Measurements from ENCODE around the gene CIRBP. TPM values are rescaled to one million over a fixed set of nuclear protein-coding genes. Genes with fewer than 3 reads are reported as not detected.

The CIRBP gene
- total RNA-seq, 1 donor from 2014 or later = 370 TPM

DNA sequence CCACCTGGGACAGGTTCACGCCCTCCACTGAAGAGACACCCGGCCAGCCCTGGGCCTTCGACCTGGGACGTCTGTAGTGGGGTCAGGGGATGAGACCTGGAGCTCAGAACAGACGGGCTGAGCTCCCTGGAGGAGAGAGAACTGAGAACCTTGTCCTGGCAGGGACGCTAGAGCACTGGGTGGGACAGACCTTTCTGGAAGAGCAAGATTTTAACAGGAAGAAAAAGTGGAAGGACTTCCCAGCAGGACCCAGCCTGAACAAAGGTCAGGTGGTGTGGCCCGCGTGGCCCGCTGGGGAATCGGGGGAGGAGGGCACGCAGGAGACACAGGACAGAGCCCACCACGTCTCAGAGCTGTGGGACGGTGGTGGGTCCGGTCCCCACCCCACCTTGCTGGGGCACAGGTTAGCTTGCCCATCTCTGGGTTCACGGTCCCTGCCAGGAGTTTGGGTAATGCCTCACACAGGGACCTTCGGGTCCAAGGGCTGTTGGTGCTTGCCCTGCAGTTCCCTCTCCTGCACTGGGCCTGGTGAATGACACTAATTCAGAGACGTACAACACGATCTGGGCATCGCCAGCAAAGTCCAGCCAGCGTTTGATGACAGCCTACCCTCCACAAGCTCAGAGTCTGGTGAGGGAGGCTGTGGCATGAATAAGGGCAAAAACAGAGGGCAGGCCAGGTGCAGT lies 15.3 kb downstream of the CIRBP start:
- H3K4me3 ChIP-seq (ENCODE audit: low read depth, low read length) = no peak overlapping the region
- TF ChIP-seq, protein P1, sequence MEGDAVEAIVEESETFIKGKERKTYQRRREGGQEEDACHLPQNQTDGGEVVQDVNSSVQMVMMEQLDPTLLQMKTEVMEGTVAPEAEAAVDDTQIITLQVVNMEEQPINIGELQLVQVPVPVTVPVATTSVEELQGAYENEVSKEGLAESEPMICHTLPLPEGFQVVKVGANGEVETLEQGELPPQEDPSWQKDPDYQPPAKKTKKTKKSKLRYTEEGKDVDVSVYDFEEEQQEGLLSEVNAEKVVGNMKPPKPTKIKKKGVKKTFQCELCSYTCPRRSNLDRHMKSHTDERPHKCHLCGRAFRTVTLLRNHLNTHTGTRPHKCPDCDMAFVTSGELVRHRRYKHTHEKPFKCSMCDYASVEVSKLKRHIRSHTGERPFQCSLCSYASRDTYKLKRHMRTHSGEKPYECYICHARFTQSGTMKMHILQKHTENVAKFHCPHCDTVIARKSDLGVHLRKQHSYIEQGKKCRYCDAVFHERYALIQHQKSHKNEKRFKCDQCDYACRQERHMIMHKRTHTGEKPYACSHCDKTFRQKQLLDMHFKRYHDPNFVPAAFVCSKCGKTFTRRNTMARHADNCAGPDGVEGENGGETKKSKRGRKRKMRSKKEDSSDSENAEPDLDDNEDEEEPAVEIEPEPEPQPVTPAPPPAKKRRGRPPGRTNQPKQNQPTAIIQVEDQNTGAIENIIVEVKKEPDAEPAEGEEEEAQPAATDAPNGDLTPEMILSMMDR (IDR thresholded peaks at IDR 0.05; ENCODE audit: insufficient read depth, low read length, severe bottlenecking) = no peak
- peaks cover 2% of the 10 kb centered on the region for H3K36me3 ChIP-seq (ENCODE audit: control insufficient read depth, insufficient read depth, low read length)
- H3K27me3 ChIP-seq (ENCODE audit: control insufficient read depth, insufficient read depth, low read length) = peaks cover 25% of the 10 kb centered on the region
- DNase-seq (ENCODE audit: low read depth) (no peak), FAIRE-seq (no peak)

DNA sequence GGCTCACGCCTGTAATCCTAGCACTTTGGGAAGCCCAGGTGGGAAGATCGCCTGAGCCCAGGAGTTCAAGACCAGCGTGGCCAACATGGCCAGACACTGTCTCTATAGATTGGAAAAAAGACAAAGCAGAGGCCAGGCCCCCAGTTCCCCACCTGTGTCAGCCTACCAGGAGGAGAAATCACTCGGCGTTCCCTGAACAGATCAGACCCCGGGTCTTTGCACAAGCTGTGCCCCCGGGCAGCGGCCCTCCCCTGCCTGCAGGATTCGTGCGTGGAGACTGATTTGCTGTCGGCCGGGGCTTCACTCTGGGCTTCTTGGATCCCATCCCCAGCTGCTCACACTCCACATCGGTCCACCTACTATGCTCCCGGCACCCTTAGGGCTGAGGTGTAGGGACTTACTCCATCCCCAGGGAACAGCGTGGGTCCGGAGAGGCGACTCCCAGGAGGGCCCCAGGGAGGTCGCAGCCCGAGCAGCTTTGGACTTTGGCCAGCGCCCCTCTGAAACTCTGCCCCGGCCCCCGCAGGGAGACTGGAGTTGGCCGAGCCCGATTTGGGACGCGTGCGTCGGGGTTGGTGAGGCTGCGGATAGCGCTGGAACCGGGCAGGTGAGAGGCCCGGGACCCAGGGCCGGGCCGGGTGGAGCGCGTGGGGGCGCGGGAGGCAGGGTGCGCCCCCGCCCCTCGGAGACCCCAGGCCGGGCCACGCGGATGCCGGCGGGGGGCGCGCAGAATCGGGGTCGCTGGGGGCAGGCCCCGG lies 16.0 kb downstream of the CIRBP start:
- TF ChIP-seq, protein P1 (IDR thresholded peaks at IDR 0.05; ENCODE audit: insufficient read depth, low read length, severe bottlenecking) = no peak
- H3K4me3 ChIP-seq (ENCODE audit: low read depth, low read length) = no peak overlapping the region
- no peak for FAIRE-seq
- H3K36me3 ChIP-seq (ENCODE audit: control insufficient read depth, insufficient read depth, low read length) = no peaks in the 10 kb centered on the region
- H3K27me3 ChIP-seq (ENCODE audit: control insufficient read depth, insufficient read depth, low read length) = peaks cover 25% of the 10 kb centered on the region
- DNase-seq (ENCODE audit: low read depth) = no peak

DNA sequence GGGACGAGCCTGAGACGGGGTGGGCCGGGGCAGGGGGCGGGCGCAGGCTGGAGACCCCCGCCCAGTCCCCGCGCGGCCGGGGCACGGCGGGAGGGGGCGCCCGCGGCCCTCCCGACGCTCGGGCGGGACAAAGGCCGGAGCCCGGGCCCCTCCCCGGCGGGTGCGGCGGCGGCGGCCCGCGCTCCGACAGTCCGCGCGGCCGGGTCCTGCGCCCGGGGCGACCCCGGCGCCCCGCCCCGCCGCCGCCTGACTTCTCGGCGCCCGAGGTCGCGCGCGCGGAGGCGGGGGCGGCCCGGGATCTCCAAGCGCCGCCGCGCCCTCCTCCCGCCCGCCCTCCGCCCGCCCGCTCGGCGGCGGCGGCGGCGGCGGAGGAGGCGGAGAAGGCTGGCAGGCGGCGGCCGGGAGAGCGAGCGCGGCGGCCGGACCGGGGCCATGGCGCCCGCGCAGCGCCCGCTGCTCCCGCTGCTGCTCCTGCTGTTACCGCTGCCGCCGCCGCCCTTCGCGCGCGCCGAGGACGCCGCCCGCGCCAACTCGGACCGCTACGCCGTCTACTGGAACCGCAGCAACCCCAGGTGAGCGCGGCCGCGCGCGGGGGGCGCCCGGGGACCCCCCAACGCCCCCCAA lies 16.7 kb downstream of the CIRBP start, which contains the start of gene EFNA2:
Gene EFNA2 (plus strand): TSS at position 137 of the 624 bp plus-strand sequence. CDS start 296 bp downstream, at position 433.
- Histone ChIP-seq H3K36me3 (ENCODE audit: control insufficient read depth, insufficient read depth, low read length) (no peaks in the 10 kb centered on the region), H3K4me3 (ENCODE audit: low read depth, low read length) (no peak within 1 kb of the TSS), H3K27me3 (ENCODE audit: control insufficient read depth, insufficient read depth, low read length) (peaks cover 25% of the 10 kb centered on the region)
- TF ChIP-seq, protein P1 (IDR thresholded peaks at IDR 0.05; ENCODE audit: insufficient read depth, low read length, severe bottlenecking) = no peak
- FAIRE-seq = no peak
- DNase-seq (ENCODE audit: low read depth) = no peak

DNA sequence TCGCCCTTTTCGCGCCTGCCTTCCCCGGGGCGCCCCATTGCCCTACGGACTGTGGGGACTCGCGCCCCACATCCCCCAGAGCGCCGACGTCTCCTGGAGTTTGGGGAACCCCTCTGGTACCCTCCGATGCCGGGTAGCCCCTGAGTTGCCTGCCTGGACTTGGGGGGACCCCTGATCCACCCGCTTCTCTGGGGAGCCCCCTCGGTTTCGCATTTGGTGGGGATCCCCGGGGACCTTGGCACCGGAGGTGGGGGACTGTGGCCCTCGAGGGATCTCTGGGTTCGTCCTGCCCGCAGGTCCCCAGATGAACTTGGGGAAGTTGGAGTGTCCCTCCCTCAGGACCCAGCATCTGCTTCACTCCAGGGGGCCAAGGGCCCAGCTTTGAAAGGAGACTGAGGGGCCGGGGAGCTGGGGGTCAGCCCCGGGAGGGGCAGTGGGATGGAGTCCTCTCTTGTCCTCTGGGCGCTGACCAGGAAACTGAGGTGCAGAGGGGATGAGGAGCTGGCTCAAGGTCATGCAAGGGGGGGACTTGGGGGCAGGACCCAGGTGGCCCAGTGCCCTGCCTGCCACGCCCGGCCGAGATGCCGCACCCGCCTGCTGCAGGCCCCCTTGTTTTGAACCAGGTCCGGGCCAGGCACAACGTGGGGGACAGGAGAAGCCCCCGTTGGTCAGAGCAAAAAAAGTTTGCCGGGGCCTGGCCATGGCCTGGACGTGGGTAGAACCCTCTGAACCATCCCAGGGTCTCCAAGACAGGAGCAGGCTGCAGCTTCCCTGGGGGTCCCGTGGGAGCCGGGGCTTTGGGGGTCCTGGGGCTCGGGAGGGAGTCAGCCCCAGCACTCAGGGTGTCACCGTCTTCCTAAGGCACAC lies 17.6 kb downstream of the CIRBP start:
- TF ChIP-seq, protein P1 (IDR thresholded peaks at IDR 0.05; ENCODE audit: insufficient read depth, low read length, severe bottlenecking) = no peak
- peaks cover 25% of the 10 kb centered on the region for H3K27me3 ChIP-seq (ENCODE audit: control insufficient read depth, insufficient read depth, low read length)
- DNase-seq (ENCODE audit: low read depth) (no peak), FAIRE-seq (no peak)
- no peak overlapping the region for H3K4me3 ChIP-seq (ENCODE audit: low read depth, low read length)
- H3K36me3 ChIP-seq (ENCODE audit: control insufficient read depth, insufficient read depth, low read length) = no peaks in the 10 kb centered on the region

DNA sequence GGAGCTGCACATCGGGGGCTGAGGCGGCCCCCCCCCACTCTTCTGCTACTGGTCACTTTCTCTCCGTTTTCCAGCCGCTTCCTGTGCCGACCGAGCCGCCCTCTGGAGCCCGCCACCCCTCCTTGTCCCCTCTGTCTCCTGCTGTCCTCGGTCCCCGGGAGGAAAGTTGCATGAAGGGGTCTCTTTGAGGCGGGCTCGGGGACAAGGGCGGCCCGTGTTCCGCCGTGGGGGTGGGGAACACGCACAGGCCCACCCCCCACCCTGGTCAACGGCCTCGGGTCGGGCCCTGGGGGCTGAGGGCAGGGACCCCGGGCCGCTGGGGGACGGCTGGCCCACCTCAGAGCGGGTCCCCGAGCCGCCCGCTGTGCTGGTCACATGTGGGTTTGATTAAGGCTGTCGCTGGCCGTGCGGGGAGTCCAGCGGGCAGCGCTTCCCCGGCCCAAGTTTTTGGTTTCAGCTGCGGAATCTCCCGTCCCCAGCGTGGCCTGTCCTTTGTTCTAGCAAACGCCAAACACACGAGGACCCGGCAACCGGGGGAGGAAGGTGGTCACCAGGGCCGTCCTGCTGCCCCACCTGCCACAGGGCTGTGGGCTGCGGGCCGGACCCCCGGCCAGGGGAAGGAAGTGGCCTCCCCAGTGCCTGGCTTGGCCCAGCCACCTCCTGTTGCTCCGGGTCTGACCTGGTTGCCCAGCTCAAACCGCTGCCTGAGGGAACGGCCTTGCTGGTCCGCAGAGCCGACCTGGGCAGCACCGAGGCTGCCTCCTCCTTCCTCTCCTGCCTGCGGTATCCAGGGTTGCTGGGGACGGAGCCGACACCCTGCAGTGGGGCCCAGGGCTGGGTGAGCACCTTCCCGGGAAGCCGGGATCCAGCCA lies 18.5 kb downstream of the CIRBP start:
- no peaks in the 10 kb centered on the region for H3K36me3 ChIP-seq (ENCODE audit: control insufficient read depth, insufficient read depth, low read length)
- TF ChIP-seq, protein P1 (IDR thresholded peaks at IDR 0.05; ENCODE audit: insufficient read depth, low read length, severe bottlenecking) = no peak
- no peak overlapping the region for H3K4me3 ChIP-seq (ENCODE audit: low read depth, low read length)
- FAIRE-seq (no peak), DNase-seq (ENCODE audit: low read depth) (no peak)
- peaks cover 25% of the 10 kb centered on the region for H3K27me3 ChIP-seq (ENCODE audit: control insufficient read depth, insufficient read depth, low read length)

All from bronchial epithelial cell (primary cell).